Heart left ventricle (tissue), 16 donors: Measurements from ENCODE around the gene NRTN. TPM values are rescaled to one million over a fixed set of nuclear protein-coding genes. Genes with fewer than 3 reads are reported as not detected.

Experiments used
- ATAC-seq, 4 donors: fragments of 200-7000 bp; cut with Tn5 transposase; one replicate each; pipeline ENCODE4 v1.9.1; 2020 to 2022; ENCODE audit warnings: moderate library complexity in 4 of 4, mild to moderate bottlenecking in 3 of 4, moderate number of reproducible peaks in 1 of 4
- DNase-seq, 5 donors: peaks; one replicate each; pipeline ENCODE4 v3.0.0-alpha.2; 2020
- H3K27ac ChIP-seq, 12 donors: fragments of 200-600 bp; sonication (generic) in 4 of 12; one replicate each; pipeline versions ENCODE4 v1.5.0 to v1.8.0; 2016 to 2022; ENCODE audit warnings: mild to moderate bottlenecking in 2 of 12
- H3K27me3 ChIP-seq, 9 donors: fragments of 200-600 bp; sonication (generic) in 2 of 9; one replicate each; pipeline versions ENCODE4 v1.5.1 to v1.8.0; 2016 to 2022; ENCODE audit warnings: mild to moderate bottlenecking in 3 of 9
- H3K36me3 ChIP-seq, 9 donors: fragments of 200-600 bp; sonication (generic) in 2 of 9; one replicate each; pipeline versions ENCODE4 v1.5.0 to v1.8.0; 2018 to 2022; ENCODE audit warnings: mild to moderate bottlenecking in 2 of 9
- H3K4me1 ChIP-seq, 12 donors: fragments of 200-600 bp; sonication (generic) in 4 of 12; one replicate each; pipeline versions ENCODE4 v1.5.0 to v1.8.0; 2016 to 2022; ENCODE audit warnings: mild to moderate bottlenecking in 3 of 12
- H3K4me3 ChIP-seq, 12 donors: fragments of 200-600 bp; sonication (generic) in 4 of 12; one replicate each; pipeline versions ENCODE4 v1.5.0 to v1.8.0; 2017 to 2022; ENCODE audit warnings: mild to moderate bottlenecking in 9 of 12, moderate library complexity in 4 of 12
- H3K9me3 ChIP-seq, 12 donors: fragments of 200-600 bp; sonication (generic) in 4 of 12; one replicate each; pipeline versions ENCODE4 v1.5.0 to v1.8.0; 2016 to 2022; ENCODE audit warnings: mild to moderate bottlenecking in 1 of 12
- POLR2A ChIP-seq, 2 donors: fragments of 450-650 bp; IDR thresholded peaks; one replicate each; pipeline ENCODE4 v1.6.1; 2017; ENCODE audit warnings: antibody characterized with exemption in 2 of 2, mild to moderate bottlenecking in 2 of 2, moderate library complexity in 2 of 2
- WGBS, 4 donors: extraction: QIAGEN DNeasy Blood & Tissue Kit in 2 of 4; methylation state at CpG; one replicate each; pipeline versions ENCODE4 v1.1.5 to v1.1.7; 2013 to 2018; 5-methylcytosine and 5-hydroxymethylcytosine counted together
- intact Hi-C, 10 donors: fragments of 100-400 bp; cut with DNase I; formaldehyde crosslinking; loops; one replicate each; pipeline versions ENCODE4 v1.11.1 to v1.14.2; 2022
- polyA plus RNA-seq, 2 donors: library from polyadenylated mRNA; stranded (reverse); fragments of 200-250 nt; gene quantifications; one replicate each; pipeline ENCODE4 v1.2.3, GENCODE V29; 2013
- total RNA-seq, 9 donors: library from RNA; depleted of rRNA in 2 of 9; stranded (reverse); fragments of >200 nt in 2 of 9; fragmentation: NEBNext Ultra II Directional in 3 of 9; extraction: Animal tissue kit (Norgen Biotek cat#: 25700) in 3 of 9; gene quantifications; one replicate each; pipeline versions ENCODE4 v1.1.0 to v1.2.4, GENCODE V29; 2016 to 2023
- TF ChIP-seq, protein P1 (sequence below), 12 donors: fragments of 200-600 bp; sonication (generic) in 4 of 12; IDR thresholded peaks; one replicate each; pipeline versions ENCODE4 v1.5.0 to v1.8.0; 2018 to 2022; ENCODE audit warnings: antibody characterized with exemption in 12 of 12, mild to moderate bottlenecking in 5 of 12
- donor health status: ischemic (EF 13 %, LVEDD 7.1; RV severe dilation, severe dysfunction).
- donor health status: healthy with polysubstance abuse.
- donor health status: DM: no; HTN: yes; CAD: no.
- donor health status: DM: no; HTN: no; CAD: no.
- donor health status: ischemic (EF 25% LVEDD 6.9; RV normal size, moderate dysfunction).
- donor health status: ischemic (EF 25% LVEDD 5.7; RV mildly dilated, moderate dysfunction).
- donor health status: healthy.
- donor health status: DM: yes; HTN: yes; CAD: no.
- donor health status: ischemic (EF 35%, LVEDD 5.7; RV mildly dilated, moderate dysfunction).
- donor health status: nonischemic (EF 11% LVEDD 7.7; RV severe dilation, severe dysfunction).
- donor health status: DM: yes; HTN: yes; CAD: no.
- donor health status: PGD.
- donor health status: ischemic (EF 29% LVEDD 5.4; RV normal size, mild dysfunction).
- donor health status: nonischemic (EF 23%, LVEDD 6.1; RV moderate dilation, normal function).

Gene NRTN
- total and polyA plus RNA-seq, 11 donors, result 8.0 to 54.2 (median 18.2) TPM

DNA sequence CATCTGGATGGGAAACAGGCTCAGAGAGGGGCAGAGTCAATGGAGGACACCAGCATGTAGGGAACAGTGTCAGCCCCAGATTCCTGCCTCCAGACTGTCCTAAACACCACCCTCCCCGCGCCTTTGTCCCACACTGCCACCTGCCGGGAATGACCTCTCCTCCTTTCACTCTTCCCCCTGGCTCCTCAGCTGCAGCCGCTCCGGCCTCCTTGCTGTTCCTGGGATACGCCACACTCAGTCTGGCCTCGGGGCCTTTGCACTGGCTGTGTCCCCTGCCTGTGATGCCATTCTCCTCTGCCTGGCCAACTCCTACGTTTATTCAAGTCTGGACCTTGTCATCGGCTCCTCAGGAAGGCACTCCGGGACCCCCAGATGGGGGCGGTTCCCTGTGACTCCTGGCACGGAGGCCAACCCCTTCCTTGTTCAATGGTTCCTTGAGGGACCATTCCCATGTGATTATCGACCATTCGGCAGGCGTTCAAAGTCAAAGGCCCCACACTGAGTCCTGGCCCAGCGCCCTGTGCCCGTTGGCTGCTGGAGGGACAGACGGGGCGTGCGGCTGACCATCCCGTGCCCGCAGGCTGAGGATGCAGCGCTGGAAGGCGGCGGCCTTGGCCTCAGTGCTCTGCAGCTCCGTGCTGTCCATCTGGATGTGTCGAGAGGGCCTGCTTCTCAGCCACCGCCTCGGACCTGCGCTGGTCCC is 18.9 kb downstream of the NRTN start:
- ATAC-seq (no peak), DNase-seq (no peak)
- Histone ChIP-seq H3K27me3 (peaks cover 0 to 9% (median 3%) of the 10 kb centered on the region in 9 donors), H3K4me1 (peaks cover 0 to 18% (median 3%) of the 10 kb centered on the region in 12 donors), H3K36me3 (no peaks in the 10 kb centered on the region), H3K27ac (no peak overlapping the region), H3K9me3 (no peaks in the 10 kb centered on the region), H3K4me3 (no peak overlapping the region)
- TF ChIP-seq, protein P1, sequence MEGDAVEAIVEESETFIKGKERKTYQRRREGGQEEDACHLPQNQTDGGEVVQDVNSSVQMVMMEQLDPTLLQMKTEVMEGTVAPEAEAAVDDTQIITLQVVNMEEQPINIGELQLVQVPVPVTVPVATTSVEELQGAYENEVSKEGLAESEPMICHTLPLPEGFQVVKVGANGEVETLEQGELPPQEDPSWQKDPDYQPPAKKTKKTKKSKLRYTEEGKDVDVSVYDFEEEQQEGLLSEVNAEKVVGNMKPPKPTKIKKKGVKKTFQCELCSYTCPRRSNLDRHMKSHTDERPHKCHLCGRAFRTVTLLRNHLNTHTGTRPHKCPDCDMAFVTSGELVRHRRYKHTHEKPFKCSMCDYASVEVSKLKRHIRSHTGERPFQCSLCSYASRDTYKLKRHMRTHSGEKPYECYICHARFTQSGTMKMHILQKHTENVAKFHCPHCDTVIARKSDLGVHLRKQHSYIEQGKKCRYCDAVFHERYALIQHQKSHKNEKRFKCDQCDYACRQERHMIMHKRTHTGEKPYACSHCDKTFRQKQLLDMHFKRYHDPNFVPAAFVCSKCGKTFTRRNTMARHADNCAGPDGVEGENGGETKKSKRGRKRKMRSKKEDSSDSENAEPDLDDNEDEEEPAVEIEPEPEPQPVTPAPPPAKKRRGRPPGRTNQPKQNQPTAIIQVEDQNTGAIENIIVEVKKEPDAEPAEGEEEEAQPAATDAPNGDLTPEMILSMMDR (IDR thresholded peaks at IDR 0.05), result no peak
- no peak for TF ChIP-seq POLR2A (IDR thresholded peaks at IDR 0.05)
- intact Hi-C loops, result no loop called here
- WGBS, 4 donors, result 83 to 84% (median 83%) methylated on average over 25 to 30 of the region's 30 CpGs

DNA sequence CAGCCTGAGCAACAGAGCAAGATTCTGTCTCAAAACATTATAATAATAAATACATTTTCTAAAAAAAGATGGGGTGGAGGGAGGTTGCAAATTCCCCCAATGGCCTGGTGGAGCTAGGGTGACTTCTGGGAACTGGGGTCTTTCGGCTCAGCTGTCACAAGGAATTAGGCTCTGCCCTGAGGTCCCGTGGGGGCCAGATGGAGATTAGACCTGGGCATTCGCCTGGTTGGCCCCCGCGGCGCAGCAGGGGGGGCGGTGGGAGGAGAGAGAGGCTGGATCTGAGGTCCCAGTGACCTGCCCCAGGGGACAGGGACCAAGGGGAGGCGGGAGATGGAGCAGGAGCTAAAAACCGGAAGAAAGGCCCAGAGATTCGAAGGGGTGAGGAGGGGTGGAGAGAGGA is 19.9 kb downstream of the NRTN start:
- intact Hi-C loops, result loop anchor here in 8 of 10 donors (5.0 kb wide), 2 partner anchors 53 to 68 kb away; no protein-coding TSS in a partner anchor
- DNase-seq, result no peak
- no peaks in the 10 kb centered on the region for H3K36me3 ChIP-seq
- H3K4me3 ChIP-seq, result no peak overlapping the region
- H3K27me3 ChIP-seq, result peaks cover 0 to 19% (median 7%) of the 10 kb centered on the region in 9 donors
- H3K27ac ChIP-seq, result no peak overlapping the region
- TF ChIP-seq, protein P1 (IDR thresholded peaks at IDR 0.05), result no peak
- no peak for TF ChIP-seq POLR2A (IDR thresholded peaks at IDR 0.05)
- no peaks in the 10 kb centered on the region for H3K9me3 ChIP-seq
- no peak for ATAC-seq
- H3K4me1 ChIP-seq, result peaks cover 0 to 28% (median 4%) of the 10 kb centered on the region in 12 donors
- 71 to 83% (median 82%) methylated on average over 10 of the region's 10 CpGs for WGBS, 4 donors

DNA sequence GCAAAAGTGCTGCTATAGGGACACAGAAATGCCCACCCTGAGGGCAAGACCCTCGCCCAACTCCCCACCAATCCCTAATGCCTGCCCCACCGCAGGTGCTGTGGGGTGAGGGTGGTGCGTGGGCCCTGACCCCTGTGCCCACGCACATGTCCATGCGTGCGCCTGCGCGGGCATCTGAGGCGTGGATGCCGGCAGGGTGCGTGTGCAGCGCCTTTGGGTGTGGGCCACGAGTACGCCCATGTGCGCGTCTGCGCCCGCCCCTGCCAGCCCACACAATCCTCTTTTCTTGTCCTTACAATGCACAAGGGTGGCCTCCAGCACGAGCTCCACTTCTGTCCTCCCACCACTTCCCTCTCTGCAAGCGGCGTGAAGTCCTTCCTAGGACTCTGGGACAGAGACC is 20.3 kb downstream of the NRTN start:
- H3K27ac ChIP-seq, result no peak overlapping the region
- ATAC-seq (no peak), DNase-seq (no peak)
- no peaks in the 10 kb centered on the region for H3K36me3 ChIP-seq
- peaks cover 0 to 24% (median 10%) of the 10 kb centered on the region in 9 donors for H3K27me3 ChIP-seq
- no peak overlapping the region for H3K4me3 ChIP-seq
- peaks cover 0 to 30% (median 4%) of the 10 kb centered on the region in 12 donors for H3K4me1 ChIP-seq
- no peak for TF ChIP-seq POLR2A (IDR thresholded peaks at IDR 0.05)
- TF ChIP-seq, protein P1 (IDR thresholded peaks at IDR 0.05), result no peak
- H3K9me3 ChIP-seq, result no peaks in the 10 kb centered on the region
- WGBS, 4 donors, result 81 to 92% (median 91%) methylated on average over 5 to 21 of the region's 21 CpGs
- intact Hi-C loops, result loop anchor here in 8 of 10 donors (5.0 kb wide), 2 partner anchors 52 to 67 kb away; no protein-coding TSS in a partner anchor

DNA sequence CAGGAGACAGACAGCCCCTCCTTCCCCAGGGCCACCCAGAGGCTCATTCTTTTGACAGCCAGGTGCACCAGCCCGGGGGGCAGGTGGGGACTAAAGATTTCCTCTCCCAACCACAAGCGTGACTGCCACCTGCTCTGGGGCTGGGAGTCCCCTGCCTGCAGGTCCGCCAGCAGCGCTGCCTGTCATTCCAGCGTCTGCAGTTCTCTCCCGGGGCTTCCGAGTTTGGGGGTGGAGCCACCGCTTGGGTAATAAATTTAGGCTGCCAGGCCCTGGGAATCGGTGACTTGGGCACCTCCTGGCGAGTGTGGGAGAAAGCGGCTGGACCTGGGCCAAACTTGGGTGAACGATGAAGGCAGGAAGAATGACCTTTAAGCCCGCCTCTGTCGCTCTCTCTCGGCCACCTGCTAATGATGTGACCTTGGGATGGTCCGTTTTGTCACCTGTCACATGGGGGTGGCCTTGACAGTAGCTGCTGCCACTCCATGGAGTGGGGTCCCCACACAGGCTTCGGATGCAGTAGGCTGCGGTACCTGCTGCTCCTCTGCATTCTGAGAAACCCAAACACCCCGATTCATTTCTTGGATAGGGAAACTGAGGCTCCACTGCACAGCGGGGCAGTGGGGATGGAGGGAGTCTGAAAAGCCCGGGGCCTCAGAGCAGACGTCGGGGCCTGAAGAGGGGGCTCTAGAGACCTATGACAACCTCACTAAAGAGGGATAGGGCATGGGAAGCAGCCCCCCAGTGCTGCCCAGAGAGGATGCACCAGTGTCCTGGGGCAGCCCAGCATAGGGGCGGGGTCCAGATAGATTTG is 21.9 kb downstream of the NRTN start:
- Histone ChIP-seq H3K36me3 (no peaks in the 10 kb centered on the region), H3K27me3 (peaks cover 0 to 26% (median 13%) of the 10 kb centered on the region in 9 donors), H3K4me1 (peaks cover 0 to 30% (median 4%) of the 10 kb centered on the region in 12 donors), H3K4me3 (peak overlapping the region in 2 of 12 donors; percentile 42 to 64), H3K9me3 (no peaks in the 10 kb centered on the region), H3K27ac (peak overlapping the region in 9 of 12 donors; percentile 43 to 88 (median 76))
- peak; percentile 69 to 84 (median 78) for DNase-seq
- WGBS, 4 donors, result 19 to 23% (median 22%) methylated on average over 24 of the region's 24 CpGs
- intact Hi-C loops, result loop anchor here in 8 of 10 donors (2.0 to 5.0 kb wide), 3 partner anchors 20 to 66 kb away; no protein-coding TSS in a partner anchor
- TF ChIP-seq POLR2A (IDR thresholded peaks at IDR 0.05), result no peak
- TF ChIP-seq, protein P1 (IDR thresholded peaks at IDR 0.05), result peak in 5 of 12 donors; percentile 9 to 40 (median 26)
- peak; percentile 12 to 29 (median 24) for ATAC-seq
